OCI-LY1 (cell line): ENCODE measurements around the gene CPLANE2.

Source experiments
- CTCF ChIP-seq: fragments of 200-600 bp; sonication (generic), shearing (Covaris generic); IDR thresholded peaks from 2 replicates; pipeline ENCODE4 v1.5.1; 2017; ENCODE audit warnings: mild to moderate bottlenecking, antibody characterized with exemption, low read length, moderate library complexity, mixed read lengths
- EZH2 ChIP-seq: fragments of 200-600 bp; sonication (generic), shearing (Covaris generic); IDR thresholded peaks from 2 replicates; pipeline ENCODE4 v1.8.0; 2017; ENCODE audit warnings: borderline replicate concordance, mixed run types, mild to moderate bottlenecking, antibody characterized with exemption, low read length, moderate library complexity, mixed read lengths

- no peak for TF ChIP-seq CTCF
- TF ChIP-seq EZH2 = no peak
Observed at GRCh38 chr1:16258591-16259135, 21.7 kb upstream of the CPLANE2 start.
